K562 (cell line): ENCODE measurements around the gene ISG20L2. TPM values are rescaled to one million over a fixed set of nuclear protein-coding genes. Genes with fewer than 3 reads are reported as not detected.

Experiments
- CEBPB ChIP-seq: fragments of 450-650 bp; IDR thresholded peaks from 2 replicates; pipeline ENCODE4 v1.6.1; 2016; ENCODE audit warnings: missing genetic modification characterization, missing compliant biosample characterization
- CREB5 ChIP-seq: fragments of 250-450 bp; sonication (Bioruptor Pico); IDR thresholded peaks from 2 replicates; pipeline ENCODE4 v1.5.0; 2020; ENCODE audit warnings: mild to moderate bottlenecking
- ESRRB ChIP-seq: fragments of 250-450 bp; sonication (Bioruptor Pico); IDR thresholded peaks from 2 replicates; pipeline ENCODE4 v1.5.0; 2020; ENCODE audit warnings: mild to moderate bottlenecking, moderate library complexity, borderline replicate concordance
- ILK ChIP-seq: fragments of 450-650 bp; IDR thresholded peaks from 2 replicates; pipeline ENCODE4 v1.6.1; 2016; ENCODE audit warnings: missing genetic modification characterization, low read depth, mild to moderate bottlenecking, missing compliant biosample characterization, moderate library complexity, borderline replicate concordance
- PRPF4 ChIP-seq: fragments of 200-400 bp; formaldehyde crosslinking; IDR thresholded peaks from one replicate; pipeline ENCODE4 v1.6.1; 2017; ENCODE audit warnings: low read length, low read depth, mild to moderate bottlenecking; ENCODE audit not compliant: insufficient read depth, poor library complexity, severe bottlenecking
- RB1 ChIP-seq: fragments of 450-650 bp; IDR thresholded peaks from 2 replicates; pipeline ENCODE4 v1.6.1; 2017; ENCODE audit warnings: low read depth, mild to moderate bottlenecking
- TCF7L2 ChIP-seq: fragments of 150-350 bp; IDR thresholded peaks from 2 replicates; pipeline ENCODE4 v1.6.1; 2016; ENCODE audit warnings: low read depth, mild to moderate bottlenecking, low read length, moderate library complexity
- TSC22D4 ChIP-seq: fragments of 450-650 bp; IDR thresholded peaks from 2 replicates; pipeline ENCODE4 v1.6.1; 2016; ENCODE audit warnings: missing genetic modification characterization, missing biosample characterization, control low read depth
- ZFP36 ChIP-seq: fragments of 150-350 bp; IDR thresholded peaks from 2 replicates; pipeline ENCODE4 v1.6.1; 2018; ENCODE audit warnings: low read length, low read depth; ENCODE audit not compliant: partially characterized antibody
- ZNF274 ChIP-seq: IDR thresholded peaks from 2 replicates; pipeline ENCODE4 v1.6.1; 2011; ENCODE audit warnings: low read depth, mild to moderate bottlenecking, low read length, moderate library complexity, borderline replicate concordance
- polyA plus RNA-seq, 8 experiments: library from polyadenylated mRNA; depleted of rRNA in 4 of 8; stranded (reverse) in 5 of 8; unstranded in 3 of 8; fragments of >200 nt; fragmentation: Nextera tagmentation in 2 of 8; fragmentation: Illumina TruSeq in 1 of 8; extraction: Ambion mirVana in 2 of 8; extraction: Trizol in 1 of 8; gene quantifications; 2 replicates each; pipeline versions ENCODE4 v1.2.1 to v1.2.3, GENCODE V29; 2011 to 2014; ENCODE audit warnings: inconsistent platforms in 1 of 8, missing spikeins in 1 of 8
- total RNA-seq, 7 experiments: library from RNA; depleted of rRNA in 6 of 7; stranded (reverse); fragments of >200 nt in 6 of 7; fragmentation: Illumina TruSeq in 2 of 7; extraction: Trizol in 2 of 7; gene quantifications; 2 replicates each; pipeline versions ENCODE4 v1.2.1 to v1.2.3, GENCODE V29; 2011 to 2021; ENCODE audit warnings: low replicate concordance in 1 of 7
- TF ChIP-seq, protein P1 (sequence below): fragments of 200-800 bp; sonication (Bioruptor generic); IDR thresholded peaks from 2 replicates; pipeline ENCODE4 v1.6.1; 2017; ENCODE audit warnings: missing genetic modification characterization, missing compliant biosample characterization
- TF ChIP-seq, protein P2 (sequence below), 2 experiments: fragments of 450-650 bp; IDR thresholded peaks; 2 replicates each; pipeline ENCODE4 v1.6.1; 2016

The ISG20L2 gene
- total and polyA plus RNA-seq, 9 of the 15 experiments (the other 6 are each of a cell fraction or from before 2014, with no cell fraction given) = 21.3 to 130 (median 50.3) TPM

DNA sequence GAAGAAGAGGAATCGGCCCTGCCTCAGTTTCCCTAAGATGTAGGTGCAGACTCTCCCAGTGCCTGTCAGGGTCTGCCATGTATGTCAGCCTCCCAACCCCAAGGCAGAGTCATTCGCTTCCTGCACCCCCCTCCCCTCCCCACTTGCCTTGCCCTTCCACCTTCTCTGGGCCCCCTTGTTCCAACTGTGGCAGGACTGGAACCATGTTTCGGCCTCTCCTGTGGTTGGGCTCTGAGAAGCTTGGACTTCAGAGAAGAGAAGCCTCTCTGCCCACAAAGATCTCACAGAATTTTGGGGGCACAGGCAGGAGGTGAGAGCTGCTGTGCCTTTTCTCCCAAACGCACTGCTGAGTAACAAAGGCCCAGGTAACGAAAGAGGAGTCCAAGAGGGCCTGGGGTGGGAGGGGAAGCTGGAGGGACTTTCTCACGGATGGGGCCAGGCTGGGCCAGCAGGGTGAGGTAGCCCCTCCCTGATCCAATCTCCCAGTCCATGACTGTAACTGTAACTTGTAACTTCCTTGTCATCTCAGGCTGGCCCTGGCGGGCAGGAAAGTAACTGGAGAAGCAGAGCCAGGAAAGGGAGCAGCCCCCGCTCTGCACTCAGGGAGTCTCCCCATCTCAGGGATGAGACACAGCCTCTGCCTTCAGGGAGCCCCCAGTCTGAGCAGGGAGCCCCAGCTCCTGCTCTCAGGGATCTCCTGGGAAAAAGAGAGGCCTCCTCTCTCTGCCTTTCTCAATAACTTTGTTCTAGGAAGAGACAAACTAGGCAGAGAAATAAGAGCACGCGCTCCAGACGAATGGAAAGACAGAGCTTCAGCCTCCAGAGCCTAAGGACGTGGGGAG, 34.5 kb downstream of the ISG20L2 start (continued):
- TF ChIP-seq, protein P1, sequence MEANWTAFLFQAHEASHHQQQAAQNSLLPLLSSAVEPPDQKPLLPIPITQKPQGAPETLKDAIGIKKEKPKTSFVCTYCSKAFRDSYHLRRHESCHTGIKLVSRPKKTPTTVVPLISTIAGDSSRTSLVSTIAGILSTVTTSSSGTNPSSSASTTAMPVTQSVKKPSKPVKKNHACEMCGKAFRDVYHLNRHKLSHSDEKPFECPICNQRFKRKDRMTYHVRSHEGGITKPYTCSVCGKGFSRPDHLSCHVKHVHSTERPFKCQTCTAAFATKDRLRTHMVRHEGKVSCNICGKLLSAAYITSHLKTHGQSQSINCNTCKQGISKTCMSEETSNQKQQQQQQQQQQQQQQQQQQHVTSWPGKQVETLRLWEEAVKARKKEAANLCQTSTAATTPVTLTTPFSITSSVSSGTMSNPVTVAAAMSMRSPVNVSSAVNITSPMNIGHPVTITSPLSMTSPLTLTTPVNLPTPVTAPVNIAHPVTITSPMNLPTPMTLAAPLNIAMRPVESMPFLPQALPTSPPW (CRISPR knock-in tag) = peak; percentile 89
- no peak for TF ChIP-seq PRPF4
- TF ChIP-seq CREB5 = no peak
- TF ChIP-seq TSC22D4 = no peak
- no peak for TF ChIP-seq ILK
- TF ChIP-seq ESRRB = no peak
- no peak for TF ChIP-seq ZFP36
- TF ChIP-seq TCF7L2 = no peak
- TF ChIP-seq, protein P2, sequence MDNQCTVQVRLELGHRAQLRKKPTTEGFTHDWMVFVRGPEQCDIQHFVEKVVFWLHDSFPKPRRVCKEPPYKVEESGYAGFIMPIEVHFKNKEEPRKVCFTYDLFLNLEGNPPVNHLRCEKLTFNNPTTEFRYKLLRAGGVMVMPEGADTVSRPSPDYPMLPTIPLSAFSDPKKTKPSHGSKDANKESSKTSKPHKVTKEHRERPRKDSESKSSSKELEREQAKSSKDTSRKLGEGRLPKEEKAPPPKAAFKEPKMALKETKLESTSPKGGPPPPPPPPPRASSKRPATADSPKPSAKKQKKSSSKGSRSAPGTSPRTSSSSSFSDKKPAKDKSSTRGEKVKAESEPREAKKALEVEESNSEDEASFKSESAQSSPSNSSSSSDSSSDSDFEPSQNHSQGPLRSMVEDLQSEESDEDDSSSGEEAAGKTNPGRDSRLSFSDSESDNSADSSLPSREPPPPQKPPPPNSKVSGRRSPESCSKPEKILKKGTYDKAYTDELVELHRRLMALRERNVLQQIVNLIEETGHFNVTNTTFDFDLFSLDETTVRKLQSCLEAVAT (IDR thresholded peaks at IDR 0.05) = no peak
- TF ChIP-seq RB1 = no peak
- no peak for TF ChIP-seq ZNF274
- no peak for TF ChIP-seq CEBPB (tag)
